Measurements from ENCODE around the gene BOLA1. TPM values are rescaled to one million over a fixed set of nuclear protein-coding genes. Genes with fewer than 3 reads are reported as not detected.

The BOLA1 gene
- polyA plus RNA-seq, 1 experiment: 10.1 TPM

DNA sequence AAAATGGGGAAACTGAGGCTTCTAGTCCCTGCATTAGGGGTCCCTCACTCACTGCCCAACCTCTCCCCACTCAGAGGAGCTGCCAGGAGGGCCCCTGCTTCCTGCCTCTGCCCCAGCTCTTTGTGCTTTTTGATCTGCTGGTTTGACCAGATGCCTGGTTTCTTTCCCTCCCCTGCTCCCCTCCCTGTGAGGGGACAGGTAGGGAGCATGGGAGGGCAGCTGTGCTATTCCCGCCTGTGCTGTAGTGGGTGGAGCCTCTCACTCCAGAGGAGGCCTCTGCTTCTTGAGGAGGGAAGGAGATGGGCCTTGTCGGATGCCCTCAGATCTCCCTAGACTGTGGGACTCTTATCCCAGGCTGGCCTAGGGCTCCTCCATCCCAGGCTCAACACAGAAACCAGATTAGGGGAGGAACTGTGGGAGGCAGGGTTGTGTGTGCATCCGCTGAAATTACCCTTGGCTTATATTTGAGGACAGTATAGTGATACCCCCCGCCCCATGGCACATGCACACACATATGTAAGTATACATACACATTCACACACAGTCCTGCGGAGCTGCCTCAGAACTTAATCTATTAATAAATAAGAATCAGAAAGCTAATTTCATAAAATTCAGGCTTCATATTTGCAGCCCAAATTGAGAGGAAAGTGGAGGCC is 4.6 kb downstream of the BOLA1 start:
- no peak for DNase-seq (ENCODE audit: low read depth, low spot score)
- ChIA-PET POLR2A (no interaction called here), CTCF (no interaction called here)
- H3K4me3 ChIP-seq (ENCODE audit: low read depth, low read length): no peak overlapping the region
- TF ChIP-seq CTCF (IDR thresholded peaks at IDR 0.05; ENCODE audit: low read depth, low read length): no peak
- H3K27me3 ChIP-seq (ENCODE audit: control insufficient read depth, insufficient read depth, low read length): no peaks in the 10 kb centered on the region
- H3K9me3 ChIP-seq (ENCODE audit: control insufficient read depth, insufficient read depth, low read length): peaks cover 7% of the 10 kb centered on the region; the same call in 1 of the 2 replicates
- no peak overlapping the region for H3K27ac ChIP-seq (ENCODE audit: low read depth, low read length)

DNA sequence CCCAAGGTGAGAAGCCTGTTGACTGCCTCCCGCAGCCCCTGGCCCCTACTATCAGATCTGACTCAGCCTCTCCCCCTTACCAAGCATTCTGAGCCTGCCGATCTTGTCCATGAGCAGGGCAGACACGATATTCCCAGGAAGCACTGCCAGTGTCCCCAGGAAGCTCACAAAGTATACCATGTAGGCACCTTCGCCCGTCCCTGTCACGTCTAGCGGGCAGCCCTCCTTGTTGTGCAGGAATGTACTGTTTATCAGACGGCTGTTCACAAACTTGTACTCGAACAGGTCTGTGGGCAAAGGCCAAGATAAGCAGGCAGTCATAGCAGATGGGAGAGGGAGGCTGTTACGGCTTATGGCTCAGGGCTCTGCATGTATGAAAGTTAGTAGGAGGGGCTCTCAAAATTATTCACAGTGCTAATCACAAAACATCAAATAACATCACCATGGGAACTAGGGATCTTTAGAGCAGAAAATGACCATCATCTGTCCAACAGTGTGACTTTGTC is 7.3 kb downstream of the BOLA1 start:
- H3K27me3 ChIP-seq (ENCODE audit: control insufficient read depth, insufficient read depth, low read length): no peaks in the 10 kb centered on the region
- no peak for TF ChIP-seq CTCF (IDR thresholded peaks at IDR 0.05; ENCODE audit: low read depth, low read length)
- no peaks in the 10 kb centered on the region for H3K9me3 ChIP-seq (ENCODE audit: control insufficient read depth, insufficient read depth, low read length)
- CTCF ChIA-PET: no interaction called here
- H3K4me3 ChIP-seq (ENCODE audit: low read depth, low read length): no peak overlapping the region
- no peak overlapping the region for H3K27ac ChIP-seq (ENCODE audit: low read depth, low read length)
- DNase-seq (ENCODE audit: low read depth, low spot score): no peak
- POLR2A ChIA-PET: no interaction called here

DNA sequence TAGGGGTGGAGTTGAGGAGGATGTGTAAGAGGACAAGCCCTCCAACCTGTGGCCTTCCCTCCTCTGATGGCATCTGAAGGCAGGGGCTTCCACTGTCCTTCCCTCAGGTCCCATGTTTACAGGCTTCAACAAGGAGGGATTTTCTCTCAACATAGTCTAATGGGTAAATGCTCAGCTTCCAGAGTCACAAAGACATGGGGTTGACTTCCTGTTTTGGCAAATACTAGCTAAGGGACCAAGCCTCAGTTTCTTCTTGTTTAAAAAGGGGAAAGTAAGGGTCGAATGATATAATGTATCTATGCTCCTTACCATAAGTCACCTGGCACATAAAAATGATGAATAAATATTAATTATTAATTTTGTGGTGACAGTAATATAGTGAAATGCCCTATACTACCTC is 15.2 kb downstream of the BOLA1 start:
- Histone ChIP-seq H3K4me3 (ENCODE audit: low read depth, low read length) (no peak overlapping the region), H3K27ac (ENCODE audit: low read depth, low read length) (no peak overlapping the region), H3K27me3 (ENCODE audit: control insufficient read depth, insufficient read depth, low read length) (no peaks in the 10 kb centered on the region), H3K9me3 (ENCODE audit: control insufficient read depth, insufficient read depth, low read length) (no peaks in the 10 kb centered on the region)
- POLR2A ChIA-PET: no interaction called here
- CTCF ChIA-PET: no interaction called here
- no peak for TF ChIP-seq CTCF (IDR thresholded peaks at IDR 0.05; ENCODE audit: low read depth, low read length)
- no peak for DNase-seq (ENCODE audit: low read depth, low spot score)

DNA sequence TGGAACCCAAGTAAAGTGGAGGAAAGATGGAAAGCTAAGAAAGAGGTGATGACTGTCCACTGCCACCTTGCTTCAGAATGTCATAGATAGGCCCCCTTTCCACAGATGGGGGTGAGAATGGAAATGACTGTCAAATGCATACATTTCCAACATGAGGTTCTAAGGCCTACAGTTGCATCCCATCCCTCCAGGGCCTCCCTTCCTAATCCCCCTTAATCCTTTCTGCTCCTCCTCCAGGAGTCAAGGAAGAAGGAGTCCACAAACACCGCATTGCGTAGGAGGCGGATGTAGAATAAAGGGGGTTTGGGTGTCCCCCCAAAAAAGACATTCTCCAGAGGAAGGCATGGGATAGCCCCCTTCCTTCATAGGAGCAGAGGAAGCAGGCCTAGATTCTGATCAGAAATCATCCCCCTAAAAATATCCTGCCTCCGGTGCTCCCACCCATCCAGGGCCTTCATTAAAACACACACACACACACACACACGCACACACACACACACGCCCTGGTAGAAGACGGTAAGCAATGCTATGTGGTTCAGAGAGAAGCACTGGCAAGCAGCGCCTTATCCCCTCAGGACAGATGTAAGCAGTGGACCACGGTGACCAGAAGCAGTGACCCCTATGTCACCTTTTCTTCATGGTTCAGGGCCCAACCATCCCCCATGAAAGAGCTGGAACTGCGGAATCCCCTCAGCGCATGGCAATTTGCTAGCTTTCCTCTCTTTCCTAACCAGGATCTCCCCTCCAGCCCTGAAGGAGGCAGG is 16.2 kb downstream of the BOLA1 start:
- ChIA-PET POLR2A (interaction anchor here (1.0 kb wide), 1 partner anchor 28 kb away, joined by 3 read pairs; a partner anchor contains a TSS), CTCF (no interaction called here)
- no peaks in the 10 kb centered on the region for H3K9me3 ChIP-seq (ENCODE audit: control insufficient read depth, insufficient read depth, low read length)
- no peak overlapping the region for H3K27ac ChIP-seq (ENCODE audit: low read depth, low read length)
- no peaks in the 10 kb centered on the region for H3K27me3 ChIP-seq (ENCODE audit: control insufficient read depth, insufficient read depth, low read length)
- DNase-seq (ENCODE audit: low read depth, low spot score): no peak
- no peak for TF ChIP-seq CTCF (IDR thresholded peaks at IDR 0.05; ENCODE audit: low read depth, low read length)
- no peak overlapping the region for H3K4me3 ChIP-seq (ENCODE audit: low read depth, low read length)

Data from AG04450 (cell line).